DND-41 (cell line): Measurements from ENCODE around the gene MAPK13.

Experiments
- CTCF ChIP-seq: IDR thresholded peaks from 2 replicates; pipeline ENCODE4 v1.5.1; 2012; ENCODE audit warnings: borderline replicate concordance, low read length, moderate library complexity, mild to moderate bottlenecking; ENCODE audit not compliant: poor library complexity, severe bottlenecking; ENCODE audit errors: extremely low read depth
- EZH2 ChIP-seq: IDR thresholded peaks from 3 replicates; pipeline ENCODE4 v1.6.1; 2012; ENCODE audit warnings: borderline replicate concordance, low read depth, mild to moderate bottlenecking, moderate library complexity, low read length, inconsistent platforms; ENCODE audit not compliant: severe bottlenecking

GRCh38 chr6:36135053-36135731, 4.9 kb downstream of the MAPK13 start:
- TF ChIP-seq CTCF, result no peak
- TF ChIP-seq EZH2, result no peak
